ENCODE results near the gene TNFRSF17.
A peak's percentile ranks its signal among the peaks of the same experiment; 100 is the strongest.

The TNFRSF17 gene

DNA sequence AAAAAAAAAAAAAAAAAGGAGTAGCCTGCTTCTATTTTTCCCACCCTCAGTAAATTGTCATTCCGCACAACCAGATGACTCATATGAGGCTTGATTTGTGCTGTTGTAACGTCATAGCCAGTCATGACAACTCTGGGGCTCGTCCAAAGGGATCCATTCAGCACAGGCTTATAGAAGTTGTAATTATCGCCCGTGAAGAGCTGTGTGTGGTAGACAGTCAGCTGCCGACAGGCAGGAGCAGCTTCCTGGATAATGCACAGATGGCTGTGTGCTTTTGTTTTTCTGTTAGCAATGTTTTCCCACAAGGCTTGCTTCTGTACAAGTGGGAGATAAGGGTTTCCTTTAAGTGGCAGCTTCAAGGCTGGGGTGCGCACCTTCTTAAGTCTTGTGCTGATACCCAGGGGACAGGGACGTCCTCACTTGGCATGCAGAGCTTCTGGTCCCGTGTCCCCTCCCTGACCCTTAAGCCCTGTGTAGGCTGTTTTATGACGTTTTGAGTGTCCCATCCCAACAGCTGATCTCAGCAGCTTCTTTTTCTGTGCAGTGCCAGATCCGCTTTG is 37.5 kb downstream of the TNFRSF17 start:
- DNase-seq (ENCODE audit: low read depth): no peak

DNA sequence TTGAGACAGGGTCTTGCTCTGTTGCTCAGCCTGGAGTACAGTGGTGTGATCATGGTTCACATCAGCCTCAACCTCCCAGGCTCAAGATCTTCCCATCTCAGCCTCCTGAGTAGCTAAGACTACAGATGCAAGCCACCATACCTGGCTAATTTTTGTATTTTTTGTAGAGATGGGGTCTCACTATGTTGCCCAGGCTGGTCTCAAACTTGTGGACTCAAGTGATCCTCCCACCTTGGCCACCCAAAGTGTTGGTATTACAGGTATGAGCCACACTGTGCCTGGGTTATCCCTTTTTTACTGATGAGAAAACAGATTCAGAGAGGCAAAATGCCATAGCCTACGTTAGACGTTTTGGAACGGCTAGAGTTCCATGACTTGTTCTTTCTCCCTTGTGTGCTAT is 41.6 kb downstream of the TNFRSF17 start:
- no peak for DNase-seq (ENCODE audit: low read depth)

DNA sequence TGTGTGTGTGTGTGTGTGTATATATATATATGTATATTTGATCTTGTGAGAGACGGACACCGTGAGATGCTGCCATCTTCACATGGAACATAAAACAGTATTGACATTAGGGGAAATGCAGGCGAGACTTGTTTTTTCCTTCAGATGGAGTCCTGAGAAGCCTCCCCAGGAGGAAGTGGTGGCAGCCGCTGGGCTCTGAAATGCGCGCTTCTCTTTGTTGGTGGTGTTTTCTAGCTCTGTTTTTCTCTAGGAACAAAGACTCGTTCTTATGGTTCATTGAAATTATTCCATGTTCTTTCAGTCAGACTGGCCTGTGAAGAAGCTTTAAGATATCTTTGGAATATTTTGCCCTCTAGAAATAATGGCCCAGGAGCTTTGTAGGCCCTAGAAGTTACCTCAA is 44.5 kb downstream of the TNFRSF17 start:
- DNase-seq (ENCODE audit: low read depth): no peak

DNA sequence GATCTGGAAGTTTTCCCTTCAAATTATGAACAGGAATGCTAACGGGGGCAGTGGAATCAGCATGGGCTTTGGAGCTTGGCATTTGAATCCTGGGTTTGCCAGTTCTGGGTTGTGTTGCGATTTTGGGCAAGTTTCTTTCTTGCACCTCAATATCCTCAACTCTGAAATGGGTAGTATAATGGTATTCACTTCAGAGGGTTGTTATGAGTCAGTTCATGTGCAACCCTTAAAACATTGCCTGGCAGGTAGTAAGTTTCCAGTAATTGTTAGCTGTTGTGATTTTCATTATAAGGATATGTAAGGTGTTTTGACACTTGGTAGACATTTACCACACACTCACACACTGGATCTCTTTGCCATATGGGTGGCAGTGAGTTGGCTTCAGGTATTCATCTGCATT is 44.9 kb downstream of the TNFRSF17 start:
- DNase-seq (ENCODE audit: low read depth): no peak

DNA sequence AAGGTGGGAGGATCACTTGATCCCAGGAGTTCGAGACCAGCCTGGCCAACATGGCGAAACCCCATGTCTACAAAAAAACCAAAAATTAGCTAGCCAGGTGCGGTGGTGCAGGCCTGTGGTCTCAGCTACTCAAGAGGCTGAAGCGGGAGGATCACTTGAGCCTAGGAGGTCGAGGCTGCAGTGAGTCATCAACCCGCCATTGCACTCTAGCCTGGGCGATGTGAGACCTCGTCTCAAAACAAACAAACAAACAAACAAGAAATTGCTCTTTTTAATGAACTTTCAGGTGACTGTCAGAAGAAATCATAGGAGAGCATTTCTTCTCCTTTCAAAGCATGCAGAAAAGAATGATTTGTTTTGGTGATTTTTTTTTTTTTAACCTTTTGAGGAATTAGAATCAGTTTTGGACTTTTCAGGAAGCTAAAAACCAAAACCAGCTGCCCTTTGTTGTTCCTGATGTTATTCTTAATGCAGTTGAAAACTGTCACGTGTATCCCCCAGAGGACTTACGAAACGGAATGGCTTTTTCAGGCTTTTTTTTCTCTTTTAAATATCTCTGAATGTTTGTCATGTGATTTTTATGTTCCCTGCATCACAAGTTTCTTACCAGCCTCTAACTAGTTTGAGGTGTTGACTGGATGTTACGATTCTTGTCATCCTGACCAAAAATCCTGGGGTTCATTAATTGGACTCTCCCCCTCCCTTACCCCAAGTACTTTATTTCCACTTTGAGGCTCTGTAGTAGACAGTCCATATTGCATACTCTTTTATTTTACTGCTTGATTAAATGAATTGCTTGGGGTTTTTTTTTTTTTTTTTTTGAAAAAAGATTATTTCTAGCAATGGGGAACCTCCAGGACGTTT is 45.6 kb downstream of the TNFRSF17 start:
- DNase-seq (ENCODE audit: low read depth): peak; percentile 17

DNA sequence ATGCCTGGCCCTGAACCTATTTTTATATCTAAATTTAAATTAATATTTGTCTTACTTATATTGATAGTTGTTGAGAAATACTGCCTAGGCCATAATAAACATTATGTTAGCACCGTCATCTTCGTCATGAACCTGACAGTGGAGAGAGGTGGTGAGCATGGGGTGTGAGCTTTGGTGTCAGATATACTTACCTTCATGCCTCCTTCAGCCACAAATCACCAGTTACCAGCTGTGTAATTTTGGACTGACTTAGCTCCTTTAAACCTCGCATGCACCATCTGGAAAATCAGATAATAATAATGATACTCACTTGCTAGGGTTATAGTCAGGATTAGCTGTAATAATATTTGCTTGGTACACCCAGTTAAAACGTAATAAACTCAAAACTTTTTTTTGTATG is 46.6 kb downstream of the TNFRSF17 start:
- no peak for DNase-seq (ENCODE audit: low read depth)

DNA sequence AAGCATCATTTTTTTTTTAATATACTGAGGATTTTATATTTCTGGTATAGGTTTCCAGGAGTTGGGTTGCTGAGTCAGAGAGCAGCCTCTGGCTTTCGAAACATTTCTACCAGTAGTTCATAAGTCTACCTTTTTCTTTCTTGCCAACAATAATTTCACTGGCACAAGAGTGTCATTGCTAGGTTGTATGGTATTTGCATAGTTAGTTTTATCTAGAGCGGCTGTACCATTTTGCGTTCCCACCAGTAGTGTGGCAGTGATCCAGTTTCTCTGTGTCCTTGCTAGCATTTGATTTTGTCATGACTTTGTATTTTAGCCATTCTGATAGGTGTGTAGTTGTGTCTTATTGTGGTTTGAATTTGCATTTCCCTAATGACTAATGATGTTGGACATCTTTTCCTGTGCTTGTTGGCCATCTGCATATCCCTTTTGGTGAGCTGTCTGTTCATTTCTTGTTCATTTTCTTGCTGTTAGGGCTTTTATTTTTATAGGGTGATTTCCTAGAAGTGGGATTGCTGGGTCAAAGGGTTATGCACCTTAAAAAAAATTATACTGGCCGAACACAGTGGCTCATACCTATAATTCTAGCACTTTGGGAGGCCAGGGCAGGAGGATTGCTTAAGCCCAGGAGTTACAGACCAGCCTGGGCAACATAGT is 51.4 kb downstream of the TNFRSF17 start:
- DNase-seq (ENCODE audit: low read depth): no peak

DNA sequence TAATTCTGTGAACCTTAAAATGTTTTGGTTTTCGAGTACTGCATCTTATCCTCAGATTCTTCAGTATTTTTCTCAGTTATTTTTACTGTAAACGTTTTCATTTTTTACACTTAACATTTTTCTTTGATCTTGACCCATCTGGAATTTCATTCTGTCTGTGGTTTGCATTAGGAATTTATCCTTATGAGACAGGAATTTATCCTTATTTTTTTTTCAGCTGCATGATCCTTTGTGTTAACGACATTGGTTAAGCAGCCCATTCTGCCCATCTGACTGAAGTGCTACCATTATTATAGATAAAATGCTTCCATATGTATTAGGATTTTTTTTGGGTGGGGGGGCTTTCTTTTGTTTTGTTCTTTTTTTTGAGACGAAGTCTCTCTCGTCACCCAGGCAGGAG is 52.5 kb downstream of the TNFRSF17 start:
- no peak for DNase-seq (ENCODE audit: low read depth)

Measured in fibroblast of the conjunctiva (primary cell).